ENCODE results near the gene UBAC2. TPM values are rescaled to one million over a fixed set of nuclear protein-coding genes. Genes with fewer than 3 reads are reported as not detected.

UBAC2 gene
- total RNA-seq, 1 donor = 36.9 TPM

DNA sequence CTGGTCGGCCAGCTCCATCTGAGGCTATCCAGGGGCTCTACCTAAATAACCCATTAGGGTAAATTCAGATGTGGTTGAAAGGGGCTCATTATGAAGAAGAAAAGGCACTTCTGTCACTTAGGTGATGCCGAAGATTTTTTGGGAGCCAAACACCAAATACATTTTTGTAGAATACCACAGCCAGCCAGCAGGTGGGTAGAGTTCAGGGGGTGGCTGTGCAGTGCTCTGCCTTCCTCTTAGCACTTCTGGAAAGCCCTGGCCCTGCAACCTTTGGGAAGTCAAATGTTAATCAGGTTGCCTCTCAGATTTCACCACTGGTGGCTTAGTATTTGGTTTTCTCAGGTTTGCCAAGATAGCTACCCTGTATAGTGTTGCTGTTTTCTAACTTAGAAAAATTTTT is 76.1 kb downstream of the UBAC2 start:
- H3K27ac ChIP-seq (ENCODE audit: low read depth, low read length) = no peak overlapping the region

DNA sequence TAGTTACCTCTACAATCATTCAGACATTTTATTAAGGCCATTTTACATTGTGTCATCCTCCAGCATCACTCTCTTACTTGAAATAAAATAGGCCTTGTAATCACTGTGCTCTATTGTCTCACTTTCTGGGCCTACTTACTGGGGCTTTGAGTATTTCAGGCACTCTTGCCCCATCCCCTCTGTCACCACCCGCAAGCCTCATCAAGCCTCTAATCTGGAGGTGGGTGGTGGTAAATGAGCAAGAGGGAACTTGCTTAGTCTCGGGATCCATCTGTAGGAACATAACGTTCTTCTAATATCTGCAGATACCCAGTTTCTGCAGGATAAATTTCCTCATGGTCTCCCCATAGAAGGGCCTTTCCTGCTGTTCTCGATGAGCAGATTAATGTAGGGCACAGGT is 77.0 kb downstream of the UBAC2 start:
- DNase-seq (ENCODE audit: insufficient read length, low spot score, missing footprints) = no peak
- no peak overlapping the region for H2AFZ ChIP-seq (ENCODE audit: low read length)
- H3K4me3 ChIP-seq (ENCODE audit: insufficient read depth, low read length) = no peak overlapping the region
- H3K79me2 ChIP-seq (ENCODE audit: insufficient read depth, low read length) = peaks cover 2% of the 10 kb centered on the region
- TF ChIP-seq, protein P1, sequence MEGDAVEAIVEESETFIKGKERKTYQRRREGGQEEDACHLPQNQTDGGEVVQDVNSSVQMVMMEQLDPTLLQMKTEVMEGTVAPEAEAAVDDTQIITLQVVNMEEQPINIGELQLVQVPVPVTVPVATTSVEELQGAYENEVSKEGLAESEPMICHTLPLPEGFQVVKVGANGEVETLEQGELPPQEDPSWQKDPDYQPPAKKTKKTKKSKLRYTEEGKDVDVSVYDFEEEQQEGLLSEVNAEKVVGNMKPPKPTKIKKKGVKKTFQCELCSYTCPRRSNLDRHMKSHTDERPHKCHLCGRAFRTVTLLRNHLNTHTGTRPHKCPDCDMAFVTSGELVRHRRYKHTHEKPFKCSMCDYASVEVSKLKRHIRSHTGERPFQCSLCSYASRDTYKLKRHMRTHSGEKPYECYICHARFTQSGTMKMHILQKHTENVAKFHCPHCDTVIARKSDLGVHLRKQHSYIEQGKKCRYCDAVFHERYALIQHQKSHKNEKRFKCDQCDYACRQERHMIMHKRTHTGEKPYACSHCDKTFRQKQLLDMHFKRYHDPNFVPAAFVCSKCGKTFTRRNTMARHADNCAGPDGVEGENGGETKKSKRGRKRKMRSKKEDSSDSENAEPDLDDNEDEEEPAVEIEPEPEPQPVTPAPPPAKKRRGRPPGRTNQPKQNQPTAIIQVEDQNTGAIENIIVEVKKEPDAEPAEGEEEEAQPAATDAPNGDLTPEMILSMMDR (IDR thresholded peaks at IDR 0.05; ENCODE audit: extremely low read depth, low read depth, low read length) = no peak
- H3K27me3 ChIP-seq (ENCODE audit: insufficient read depth, low read length) = no peaks in the 10 kb centered on the region
- H3K4me1 ChIP-seq (ENCODE audit: insufficient read depth, low read length) = peaks cover 27% of the 10 kb centered on the region
- H3K36me3 ChIP-seq (ENCODE audit: insufficient read depth, low read length) = no peaks in the 10 kb centered on the region
- no peak overlapping the region for H3K4me2 ChIP-seq (ENCODE audit: insufficient read depth, low read length)
- H4K20me1 ChIP-seq (ENCODE audit: insufficient read depth, low read length) = peaks cover 5% of the 10 kb centered on the region
- no peak overlapping the region for H3K27ac ChIP-seq (ENCODE audit: low read depth, low read length)
- H3K9me3 ChIP-seq (ENCODE audit: low read depth, low read length) = no peaks in the 10 kb centered on the region

More for the DNA sequence above, 76.1 kb downstream of the UBAC2 start:
- TF ChIP-seq, protein P1 (IDR thresholded peaks at IDR 0.05; ENCODE audit: extremely low read depth, low read depth, low read length) = no peak
- Histone ChIP-seq H3K4me2 (ENCODE audit: insufficient read depth, low read length) (no peak overlapping the region), H3K4me1 (ENCODE audit: insufficient read depth, low read length) (peaks cover 18% of the 10 kb centered on the region), H3K36me3 (ENCODE audit: insufficient read depth, low read length) (no peaks in the 10 kb centered on the region), H3K27me3 (ENCODE audit: insufficient read depth, low read length) (no peaks in the 10 kb centered on the region), H4K20me1 (ENCODE audit: insufficient read depth, low read length) (peaks cover 5% of the 10 kb centered on the region), H3K79me2 (ENCODE audit: insufficient read depth, low read length) (peaks cover 2% of the 10 kb centered on the region), H3K9me3 (ENCODE audit: low read depth, low read length) (no peaks in the 10 kb centered on the region), H3K4me3 (ENCODE audit: insufficient read depth, low read length) (no peak overlapping the region), H2AFZ (ENCODE audit: low read length) (no peak overlapping the region)
- DNase-seq (ENCODE audit: insufficient read length, low spot score, missing footprints) = no peak

DNA sequence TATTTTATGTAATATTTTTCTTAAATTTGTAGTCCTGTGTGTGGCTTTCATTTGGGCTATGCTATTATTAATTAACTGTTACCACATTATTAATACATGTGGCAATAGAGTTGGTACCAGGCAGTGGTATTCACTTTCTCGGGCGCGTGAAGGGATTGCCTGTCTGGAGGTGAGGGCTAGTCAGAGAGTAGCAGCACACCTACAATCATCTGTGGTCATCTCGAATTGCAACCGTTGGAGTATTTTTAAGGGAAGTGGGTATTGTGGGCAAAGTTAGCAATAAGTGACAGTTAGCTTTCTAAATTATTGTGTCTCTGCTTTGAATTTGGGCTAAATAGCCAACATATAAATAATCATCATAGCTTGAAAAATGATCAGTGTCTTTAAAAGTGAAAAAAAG is 77.5 kb downstream of the UBAC2 start:
- TF ChIP-seq, protein P1 (IDR thresholded peaks at IDR 0.05; ENCODE audit: extremely low read depth, low read depth, low read length) = no peak
- no peak for DNase-seq (ENCODE audit: insufficient read length, low spot score, missing footprints)
- Histone ChIP-seq H4K20me1 (ENCODE audit: insufficient read depth, low read length) (peaks cover 5% of the 10 kb centered on the region), H3K27ac (ENCODE audit: low read depth, low read length) (no peak overlapping the region), H2AFZ (ENCODE audit: low read length) (no peak overlapping the region), H3K4me1 (ENCODE audit: insufficient read depth, low read length) (peaks cover 33% of the 10 kb centered on the region), H3K4me3 (ENCODE audit: insufficient read depth, low read length) (no peak overlapping the region), H3K9me3 (ENCODE audit: low read depth, low read length) (no peaks in the 10 kb centered on the region), H3K27me3 (ENCODE audit: insufficient read depth, low read length) (no peaks in the 10 kb centered on the region), H3K79me2 (ENCODE audit: insufficient read depth, low read length) (peaks cover 2% of the 10 kb centered on the region), H3K36me3 (ENCODE audit: insufficient read depth, low read length) (no peaks in the 10 kb centered on the region), H3K4me2 (ENCODE audit: insufficient read depth, low read length) (no peak overlapping the region)

DNA sequence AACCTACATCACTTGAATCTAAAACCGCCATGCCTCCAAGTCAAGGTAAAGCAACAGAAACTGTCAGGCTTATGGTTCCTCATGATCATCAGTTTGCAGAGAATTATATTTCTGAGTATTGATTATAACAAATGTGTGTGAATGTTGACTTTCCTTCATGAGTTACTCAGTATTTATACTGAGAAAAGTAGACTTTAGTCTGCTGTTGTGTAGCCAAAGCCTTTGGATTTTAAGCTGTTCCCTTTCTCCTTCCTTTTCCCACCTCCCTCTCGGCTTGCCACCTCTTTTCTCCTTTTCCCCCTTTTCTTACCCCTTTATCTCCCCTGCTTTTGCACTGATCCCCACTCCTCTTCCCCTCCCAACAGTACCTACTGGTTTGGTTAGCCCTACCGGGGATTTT is 78.2 kb downstream of the UBAC2 start:
- peaks cover 35% of the 10 kb centered on the region for H3K4me1 ChIP-seq (ENCODE audit: insufficient read depth, low read length)
- H3K36me3 ChIP-seq (ENCODE audit: insufficient read depth, low read length) = no peaks in the 10 kb centered on the region
- no peak overlapping the region for H3K4me3 ChIP-seq (ENCODE audit: insufficient read depth, low read length)
- no peak for DNase-seq (ENCODE audit: insufficient read length, low spot score, missing footprints)
- H3K27me3 ChIP-seq (ENCODE audit: insufficient read depth, low read length) = no peaks in the 10 kb centered on the region
- TF ChIP-seq, protein P1 (IDR thresholded peaks at IDR 0.05; ENCODE audit: extremely low read depth, low read depth, low read length) = no peak
- H3K9me3 ChIP-seq (ENCODE audit: low read depth, low read length) = no peaks in the 10 kb centered on the region
- peak overlapping the region; percentile 77 for H3K27ac ChIP-seq (ENCODE audit: low read depth, low read length)
- no peak overlapping the region for H2AFZ ChIP-seq (ENCODE audit: low read length)
- H3K79me2 ChIP-seq (ENCODE audit: insufficient read depth, low read length) = peaks cover 2% of the 10 kb centered on the region
- H3K4me2 ChIP-seq (ENCODE audit: insufficient read depth, low read length) = no peak overlapping the region
- peaks cover 5% of the 10 kb centered on the region for H4K20me1 ChIP-seq (ENCODE audit: insufficient read depth, low read length)

Data from osteoblast (primary cell).